GM18870 (cell line): Measurements from ENCODE around the gene ASAP2.

Experiments
- ATAC-seq: cut with Tn5 transposase; IDR thresholded peaks from one replicate; pipeline ENCODE4 v1.9.1; 2021; ENCODE audit warnings: moderate library complexity; ENCODE audit not compliant: unreplicated experiment

ASAP2 gene

GRCh38 chr2:9315280-9315847 lies 108.8 kb downstream of the ASAP2 start:
- ATAC-seq: no peak

DNA sequence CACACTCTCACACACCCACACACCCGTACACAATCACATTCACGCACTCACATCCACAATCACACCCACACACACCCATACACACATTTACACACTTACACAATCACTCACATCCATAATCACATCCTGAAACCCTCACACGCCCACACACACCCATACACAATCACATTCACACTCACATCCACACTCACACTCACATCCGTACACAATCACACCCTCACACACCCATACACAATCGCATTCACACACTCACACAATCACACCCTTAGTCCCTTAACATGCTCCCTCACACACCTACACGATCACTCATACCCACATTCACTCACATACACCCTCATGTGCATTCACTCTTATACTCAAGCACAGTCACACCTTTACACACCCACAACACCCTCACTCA lies 110.9 kb downstream of the ASAP2 start:
- no peak for ATAC-seq

DNA sequence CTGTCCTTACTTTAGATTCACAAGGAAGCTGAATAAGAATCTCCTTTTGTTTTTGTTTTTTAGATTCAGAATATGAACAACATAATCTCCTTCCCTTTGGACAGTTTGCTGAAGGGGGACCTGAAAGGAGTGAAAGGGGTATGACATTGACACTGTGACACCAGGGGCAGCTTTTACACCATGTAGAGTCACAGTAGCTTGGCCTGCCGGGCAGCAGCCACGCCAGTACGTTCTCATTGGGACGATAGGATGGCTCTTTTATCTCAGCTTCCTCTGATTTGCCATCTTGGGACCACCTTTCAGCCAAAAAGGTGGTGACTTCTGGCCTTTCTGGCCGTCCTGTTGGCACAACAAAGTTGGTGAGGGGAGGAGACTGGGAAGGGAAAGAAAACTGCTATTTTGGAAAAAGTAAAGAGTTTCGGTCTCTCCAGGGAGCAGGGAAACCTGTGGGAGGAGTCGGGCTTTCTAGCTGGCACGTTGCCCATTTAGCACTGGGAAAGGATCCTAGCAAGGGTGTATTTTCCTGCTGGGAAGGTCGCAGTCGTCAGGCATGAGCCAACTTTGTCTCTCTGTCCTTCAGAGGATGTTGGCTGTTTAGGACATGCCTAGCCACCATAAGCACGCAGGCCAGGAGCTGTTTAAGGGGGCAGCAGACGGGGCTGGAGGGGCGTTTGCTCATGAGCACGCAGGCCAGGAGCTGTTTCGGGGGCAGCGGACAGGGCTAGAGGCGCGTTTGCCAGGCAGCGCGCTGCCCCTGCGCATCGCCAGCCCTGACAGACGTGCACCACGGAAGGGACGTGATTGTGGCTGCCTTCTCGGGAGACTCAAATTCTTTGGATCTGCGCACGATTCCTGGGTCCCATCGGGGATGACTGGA lies 112.1 kb downstream of the ASAP2 start:
- no peak for ATAC-seq

- no peak for ATAC-seq
Observed at GRCh38 chr2:9319338-9319715, 112.7 kb downstream of the ASAP2 start.

DNA sequence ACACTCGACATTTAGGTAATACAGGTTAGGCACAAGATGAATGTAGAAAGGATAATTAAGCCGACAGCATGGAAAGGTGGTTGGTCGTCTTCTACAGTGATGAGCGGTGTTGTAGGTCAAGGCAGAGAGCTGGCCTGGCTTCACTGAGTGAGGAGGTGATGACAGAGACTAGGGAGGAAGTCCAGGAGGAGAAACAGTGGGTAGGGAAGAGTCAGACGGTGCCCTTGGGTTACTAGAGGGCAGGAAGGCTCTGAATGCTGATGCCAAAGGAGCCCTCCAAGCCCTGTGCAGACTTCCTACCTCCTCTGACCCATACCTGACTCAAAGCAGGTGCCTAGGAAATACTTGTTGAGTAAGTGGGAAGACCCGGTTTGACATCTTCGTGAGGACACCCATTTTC lies 116.0 kb downstream of the ASAP2 start:
- no peak for ATAC-seq

DNA sequence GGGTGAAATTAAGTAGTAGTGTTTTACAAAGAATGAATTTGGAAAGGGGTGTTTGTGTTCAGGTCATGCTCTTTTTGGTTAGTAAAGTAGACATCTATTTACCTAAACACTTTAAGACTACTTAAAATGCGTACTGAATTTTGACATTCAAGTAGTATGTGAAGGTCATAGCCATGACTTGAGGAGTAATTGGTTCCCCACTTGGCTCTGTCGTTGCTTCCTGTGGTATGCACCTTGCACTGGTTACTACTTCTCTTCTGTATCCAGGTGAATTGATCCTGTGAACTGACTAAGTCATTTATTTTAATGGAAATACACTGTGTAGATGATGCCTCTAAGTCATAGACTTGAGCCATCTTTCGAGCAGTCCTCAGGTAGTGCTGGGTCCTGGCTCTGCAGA lies 118.8 kb downstream of the ASAP2 start:
- ATAC-seq: no peak

DNA sequence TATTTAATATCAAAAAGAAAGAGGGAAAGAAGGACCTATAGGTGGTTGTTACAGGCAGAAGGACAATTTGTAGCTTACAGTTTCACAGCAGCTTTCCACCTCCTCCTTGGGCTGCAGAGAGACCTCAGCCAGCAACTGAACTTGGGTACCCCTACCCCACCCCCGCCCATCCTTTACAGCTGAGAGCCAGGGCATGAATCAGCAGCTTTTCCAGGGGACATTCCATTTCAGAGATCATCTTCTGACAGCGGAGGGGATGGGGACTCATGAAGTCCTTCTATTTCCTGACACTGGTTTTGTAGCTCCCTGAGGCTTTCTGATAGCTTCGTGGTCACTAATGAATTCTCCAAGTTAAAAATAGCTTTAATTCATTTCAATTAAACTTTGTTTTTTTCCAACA lies 120.4 kb downstream of the ASAP2 start:
- no peak for ATAC-seq

GRCh38 chr2:9327873-9328352 lies 121.3 kb downstream of the ASAP2 start:
- no peak for ATAC-seq

DNA sequence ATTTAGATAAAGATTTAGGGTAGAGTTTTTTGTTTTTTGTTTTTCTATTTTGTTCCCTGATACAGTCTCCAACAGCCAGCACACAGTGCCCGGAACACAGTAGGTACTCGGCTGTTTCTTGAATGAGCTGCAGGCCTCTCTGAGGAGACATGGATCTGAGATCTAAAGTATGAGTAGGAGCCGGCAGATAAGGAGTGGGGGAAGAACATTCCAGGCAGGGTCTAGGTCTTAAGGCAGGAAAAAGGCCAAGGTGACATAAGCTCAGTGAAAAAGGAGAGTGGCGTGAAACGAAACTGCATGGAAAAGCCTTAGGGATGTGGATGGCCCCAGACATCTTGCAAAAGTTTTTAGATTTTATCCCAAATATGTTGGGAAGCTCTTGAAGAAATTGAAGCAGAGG lies 122.3 kb downstream of the ASAP2 start:
- ATAC-seq: no peak

- ATAC-seq: no peak
Observed at GRCh38 chr2:9329497-9329896, 122.9 kb downstream of the ASAP2 start.

GRCh38 chr2:9330612-9331270 lies 124.1 kb downstream of the ASAP2 start:
- ATAC-seq: no peak

DNA sequence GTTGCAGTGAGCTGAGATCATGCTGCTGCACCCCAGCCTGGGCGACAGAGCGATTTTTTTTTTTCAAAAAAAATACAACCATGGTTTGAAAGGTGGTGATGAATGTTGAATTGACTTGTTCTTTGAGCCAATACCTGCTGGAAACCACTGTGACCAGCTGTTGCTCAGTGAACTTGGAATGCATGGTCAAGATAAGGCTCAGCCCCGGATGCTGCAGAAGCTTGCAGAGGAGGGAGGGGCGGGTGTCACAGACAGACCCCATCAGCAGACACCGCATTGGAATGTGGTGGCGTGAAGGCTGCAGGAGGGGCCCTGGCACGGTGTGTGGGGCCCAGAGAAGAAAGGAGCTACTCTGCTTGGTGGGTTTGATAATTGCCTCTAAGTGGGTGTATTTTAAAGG lies 125.1 kb downstream of the ASAP2 start:
- no peak for ATAC-seq

GRCh38 chr2:9332136-9332852 lies 125.7 kb downstream of the ASAP2 start:
- ATAC-seq: no peak

GRCh38 chr2:9332853-9333245 lies 126.2 kb downstream of the ASAP2 start:
- ATAC-seq: no peak

DNA sequence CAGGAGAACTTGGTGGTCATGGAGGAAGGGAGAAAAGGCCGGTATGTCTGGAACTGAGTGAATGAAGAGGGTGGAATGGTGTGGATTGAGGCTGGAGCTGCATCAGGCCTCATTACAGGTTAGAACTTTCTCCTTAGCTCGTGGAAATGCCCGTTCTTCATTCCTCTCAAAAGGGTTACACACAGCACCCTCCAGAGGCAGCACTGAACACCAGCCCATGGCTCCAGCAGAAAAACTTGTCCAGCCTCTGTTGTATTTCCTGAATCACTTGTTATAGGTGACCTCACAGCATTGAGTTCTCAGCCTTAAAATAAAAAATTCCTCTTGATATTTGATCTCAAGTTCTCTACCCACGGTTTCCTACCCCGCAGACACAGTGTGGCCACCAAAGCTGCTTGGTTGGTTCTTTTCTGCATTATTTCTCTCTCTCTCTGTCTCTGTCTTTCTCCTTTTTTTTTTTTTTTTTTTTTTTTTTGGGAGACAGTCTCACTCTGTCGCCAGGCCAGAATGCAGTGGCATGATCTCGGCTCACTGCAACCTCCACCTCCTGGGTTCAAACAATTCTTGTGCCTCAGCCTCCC lies 127.1 kb downstream of the ASAP2 start:
- ATAC-seq: no peak

DNA sequence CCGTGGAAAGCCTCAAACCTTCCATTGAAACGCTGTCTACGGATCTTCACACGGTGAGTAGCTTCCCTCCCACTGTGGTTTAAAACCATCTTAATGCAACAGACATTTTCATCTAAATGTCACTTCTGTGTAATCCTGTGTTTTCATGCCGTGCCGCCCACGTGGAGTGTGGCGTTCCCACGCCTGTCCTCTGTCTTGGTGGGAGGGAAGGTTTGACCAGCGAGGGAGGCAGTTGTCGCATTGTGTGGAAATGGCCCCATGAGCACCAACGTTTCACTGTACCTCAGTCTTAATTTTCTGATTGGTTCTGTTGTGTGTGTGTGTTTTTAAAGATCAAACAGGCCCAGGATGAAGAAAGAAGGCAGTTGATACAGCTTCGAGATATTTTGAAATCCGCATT lies 128.1 kb downstream of the ASAP2 start:
- ATAC-seq: no peak

DNA sequence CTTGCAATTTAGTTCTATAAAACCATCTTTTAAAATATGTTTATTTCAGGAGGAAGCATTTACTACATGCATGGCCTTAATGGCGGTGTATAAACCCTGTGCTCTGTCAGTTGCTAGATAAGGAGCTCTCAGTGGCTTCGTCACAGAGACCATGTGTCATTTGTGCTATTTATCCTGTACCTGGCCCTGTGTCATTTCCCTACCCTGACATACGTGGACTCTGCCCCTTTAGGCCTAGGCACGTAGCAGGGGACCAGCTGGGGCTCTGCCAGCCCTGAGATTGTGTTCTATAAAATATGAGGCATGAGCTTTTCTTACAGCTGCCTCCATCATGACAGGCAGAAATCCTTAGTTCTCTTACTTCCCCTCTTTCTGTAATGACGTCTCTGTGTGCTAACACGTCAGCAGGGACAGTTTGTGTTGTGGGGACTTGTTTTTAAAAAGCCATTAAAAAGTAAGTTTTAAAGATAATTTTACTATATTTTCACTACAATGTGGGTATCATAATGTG lies 128.8 kb downstream of the ASAP2 start:
- no peak for ATAC-seq

GRCh38 chr2:9336241-9336575 lies 129.6 kb downstream of the ASAP2 start:
- ATAC-seq: no peak

DNA sequence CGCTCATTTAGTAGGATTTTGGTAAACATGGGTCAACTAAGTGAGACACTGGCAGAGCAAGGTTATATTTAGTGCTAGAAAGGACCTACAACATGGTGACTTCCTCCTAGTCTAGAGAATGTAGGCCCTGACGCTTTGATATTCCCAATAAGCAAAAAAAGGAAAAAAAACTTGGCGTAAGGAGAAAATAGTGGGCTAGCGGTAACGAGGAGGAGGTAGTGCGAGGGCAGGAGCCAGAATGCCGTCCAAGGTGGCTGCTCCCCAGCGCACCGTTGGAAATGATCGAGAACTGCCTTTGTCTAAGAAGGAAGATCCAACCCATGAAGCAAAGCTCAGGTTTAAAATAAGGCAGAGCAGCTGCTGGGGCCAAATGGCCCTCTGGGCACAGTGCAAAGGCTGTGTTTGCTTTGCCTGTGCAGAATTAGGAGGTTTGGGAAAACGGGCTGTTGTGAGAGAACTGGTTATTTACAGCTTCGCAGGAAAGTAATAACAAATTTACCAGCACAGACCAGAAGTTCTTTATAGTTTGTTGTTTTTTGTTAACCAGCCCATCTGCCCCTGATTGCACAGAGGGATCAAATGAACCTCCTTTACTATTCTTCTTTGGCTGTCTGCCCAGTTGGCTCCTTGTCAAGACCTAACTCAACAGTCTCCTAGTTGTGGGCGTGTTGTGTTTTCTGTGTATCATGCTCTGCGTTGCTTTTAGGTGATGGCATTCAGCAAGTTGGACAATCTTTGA lies 130.1 kb downstream of the ASAP2 start:
- ATAC-seq: no peak

GRCh38 chr2:9337901-9338300 lies 131.3 kb downstream of the ASAP2 start:
- no peak for ATAC-seq
